ENCODE measurements around the gene COA6. TPM values are rescaled to one million over a fixed set of nuclear protein-coding genes. Genes with fewer than 3 reads are reported as not detected.

The COA6 gene
- total RNA-seq, 1 experiment from 2014 or later: 47.9 TPM

GRCh38 chr1:234369784-234370183 is 3.5 kb upstream of the COA6 start:
- CTCF ChIA-PET: no interaction called here
- no peak for ATAC-seq
- POLR2A ChIA-PET: no interaction called here
- Mint-ChIP-seq H3K36me3 (peaks cover 6% of the 10 kb centered on the region; the same call in 1 of the 2 replicates), H3K4me1 (peaks cover 12% of the 10 kb centered on the region), H3K4me3 (no peak overlapping the region), H3K27me3 (ENCODE audit: low read depth) (peaks cover 3% of the 10 kb centered on the region; the same call in 1 of the 2 replicates), H3K9me3 (no peaks in the 10 kb centered on the region), H3K27ac (no peak overlapping the region)
- no peak for TF ChIP-seq SOX15 (CRISPR knock-in tag; IDR thresholded peaks at IDR 0.05)
- no peak for TF ChIP-seq TCF7 (CRISPR knock-in tag; IDR thresholded peaks at IDR 0.05; ENCODE audit: low read depth)
- TF ChIP-seq FOXK1 (CRISPR knock-in tag; IDR thresholded peaks at IDR 0.05): no peak
- no peak for TF ChIP-seq MYBL2 (CRISPR knock-in tag; IDR thresholded peaks at IDR 0.05)
- no peak for TF ChIP-seq E2F1 (CRISPR knock-in tag; IDR thresholded peaks at IDR 0.05)
- TF ChIP-seq CREM (CRISPR knock-in tag; IDR thresholded peaks at IDR 0.05): no peak
- TF ChIP-seq SMAD3 (CRISPR knock-in tag; IDR thresholded peaks at IDR 0.05; ENCODE audit: borderline replicate concordance): no peak
- TF ChIP-seq RORB (CRISPR knock-in tag; IDR thresholded peaks at IDR 0.05): no peak
- TF ChIP-seq ETV6 (CRISPR knock-in tag; IDR thresholded peaks at IDR 0.05): no peak
- no peak for TF ChIP-seq MXD4 (CRISPR knock-in tag; IDR thresholded peaks at IDR 0.05; ENCODE audit: borderline replicate concordance)
- no peak for TF ChIP-seq MLX (CRISPR knock-in tag; IDR thresholded peaks at IDR 0.05)
- TF ChIP-seq GTF2I (CRISPR knock-in tag; conservative IDR thresholded peaks at IDR 0.05): no peak
- no peak for TF ChIP-seq TEAD4 (CRISPR knock-in tag; IDR thresholded peaks at IDR 0.05)
- no peak for TF ChIP-seq ZNF423 (CRISPR knock-in tag; IDR thresholded peaks at IDR 0.05)
- DNase-seq (ENCODE audit: low spot score): no peak

DNA sequence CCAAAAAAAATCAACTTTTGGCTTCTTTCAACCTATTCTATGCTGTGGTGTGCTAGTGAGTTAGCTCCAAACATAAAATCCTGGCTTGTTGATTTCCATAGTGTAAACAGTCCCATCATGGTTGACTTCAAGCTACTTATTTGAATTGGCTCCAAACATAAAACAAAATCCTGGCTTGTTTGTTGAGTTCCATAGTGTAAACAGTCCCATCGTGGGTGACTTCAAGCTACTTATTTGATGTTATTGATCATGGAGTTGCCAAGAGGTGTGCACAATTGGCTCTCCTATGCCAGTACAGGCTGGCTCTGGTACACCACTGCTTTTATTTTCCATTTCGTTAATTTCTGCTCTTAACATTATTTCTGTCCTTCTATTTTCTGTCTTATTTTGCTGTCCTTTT is 1.8 kb upstream of the COA6 start:
- Mint-ChIP-seq H3K4me1 (peaks cover 12% of the 10 kb centered on the region), H3K36me3 (peaks cover 15% of the 10 kb centered on the region), H3K27me3 (ENCODE audit: low read depth) (no peaks in the 10 kb centered on the region), H3K4me3 (no peak overlapping the region), H3K9me3 (no peaks in the 10 kb centered on the region), H3K27ac (no peak overlapping the region)
- ATAC-seq (no peak), DNase-seq (ENCODE audit: low spot score) (no peak)
- POLR2A ChIA-PET: no interaction called here
- TF ChIP-seq TCF7 (CRISPR knock-in tag; IDR thresholded peaks at IDR 0.05; ENCODE audit: low read depth) (no peak), ZNF138 (CRISPR knock-in tag; conservative IDR thresholded peaks at IDR 0.05) (no peak), NFATC4 (CRISPR knock-in tag; IDR thresholded peaks at IDR 0.05) (no peak), FOXK1 (CRISPR knock-in tag; IDR thresholded peaks at IDR 0.05) (no peak)
- CTCF ChIA-PET: interaction anchor here (0.7 kb wide), 1 partner anchor 255 kb away, joined by 4 read pairs; no protein-coding TSS in a partner anchor

- Mint-ChIP-seq H3K4me1 (peaks cover 12% of the 10 kb centered on the region), H3K9me3 (no peaks in the 10 kb centered on the region), H3K36me3 (peaks cover 20% of the 10 kb centered on the region), H3K27ac (peak overlapping the region; percentile 47; the same call in 1 of the 2 replicates), H3K27me3 (ENCODE audit: low read depth) (no peaks in the 10 kb centered on the region), H3K4me3 (peak overlapping the region; percentile 98)
- ATAC-seq (no peak), DNase-seq (ENCODE audit: low spot score) (no peak)
- ChIA-PET CTCF (interaction anchor here (1.8 kb wide), 1 partner anchor 247 kb away, joined by 11 read pairs; no protein-coding TSS in a partner anchor), POLR2A (no interaction called here)
- TF ChIP-seq FOXP1 (CRISPR knock-in tag; IDR thresholded peaks at IDR 0.05; ENCODE audit: borderline replicate concordance): no peak
- no peak for TF ChIP-seq ZSCAN18 (CRISPR knock-in tag; IDR thresholded peaks at IDR 0.05)
- no peak for TF ChIP-seq NR2C2 (CRISPR knock-in tag; IDR thresholded peaks at IDR 0.05)
- TF ChIP-seq, protein P1, sequence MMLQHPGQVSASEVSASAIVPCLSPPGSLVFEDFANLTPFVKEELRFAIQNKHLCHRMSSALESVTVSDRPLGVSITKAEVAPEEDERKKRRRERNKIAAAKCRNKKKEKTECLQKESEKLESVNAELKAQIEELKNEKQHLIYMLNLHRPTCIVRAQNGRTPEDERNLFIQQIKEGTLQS (CRISPR knock-in tag; conservative IDR thresholded peaks at IDR 0.05): no peak
- TF ChIP-seq FOXP4 (CRISPR knock-in tag; IDR thresholded peaks at IDR 0.05): no peak
- no peak for TF ChIP-seq SP1 (CRISPR knock-in tag; conservative IDR thresholded peaks at IDR 0.05)
- TF ChIP-seq FOXK1 (CRISPR knock-in tag; IDR thresholded peaks at IDR 0.05): no peak
- no peak for TF ChIP-seq ZNF263 (CRISPR knock-in tag; IDR thresholded peaks at IDR 0.05; ENCODE audit: low read depth)
- TF ChIP-seq, protein P2, sequence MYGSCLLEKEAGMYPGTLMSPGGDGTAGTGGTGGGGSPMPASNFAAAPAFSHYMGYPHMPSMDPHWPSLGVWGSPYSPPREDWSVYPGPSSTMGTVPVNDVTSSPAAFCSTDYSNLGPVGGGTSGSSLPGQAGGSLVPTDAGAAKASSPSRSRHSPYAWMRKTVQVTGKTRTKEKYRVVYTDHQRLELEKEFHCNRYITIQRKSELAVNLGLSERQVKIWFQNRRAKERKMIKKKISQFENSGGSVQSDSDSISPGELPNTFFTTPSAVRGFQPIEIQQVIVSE (CRISPR knock-in tag; IDR thresholded peaks at IDR 0.05; ENCODE audit: borderline replicate concordance): no peak
- TF ChIP-seq TCF7 (CRISPR knock-in tag; IDR thresholded peaks at IDR 0.05; ENCODE audit: low read depth): no peak
- TF ChIP-seq ESRRA (CRISPR knock-in tag; IDR thresholded peaks at IDR 0.05; ENCODE audit: borderline replicate concordance): no peak
Measured at GRCh38 chr1:234372011-234372757, 1.1 kb upstream of the COA6 start.

Data from WTC11 (cell line).